ENCODE results near the gene GABRB1. TPM values are rescaled to one million over a fixed set of nuclear protein-coding genes. Genes with fewer than 3 reads are reported as not detected.
A peak's percentile ranks its signal among the peaks of the same experiment; 100 is the strongest.

GABRB1 gene
- total and polyA plus RNA-seq, 2 donors (not counting 1 experiment from before 2014, with no cell fraction given) = 0.05 to 0.17 TPM

GRCh38 chr4:47109379-47109778 lies 78.0 kb downstream of the GABRB1 start:
- Histone ChIP-seq H4K20me1 (ENCODE audit: control insufficient read depth, extremely low read depth, insufficient read depth, low read length) (no peaks in the 10 kb centered on the region), H3K79me2 (ENCODE audit: control insufficient read depth, insufficient read depth, low read length) (no peaks in the 10 kb centered on the region), H3K4me1 (ENCODE audit: control insufficient read depth, extremely low read depth, insufficient read depth, low read length) (no peaks in the 10 kb centered on the region), H3K27ac (ENCODE audit: insufficient read depth, low read length) (no peak overlapping the region), H3K36me3 (ENCODE audit: control insufficient read depth, insufficient read depth, low read length) (no peaks in the 10 kb centered on the region), H3K9ac (ENCODE audit: insufficient read depth, low read length) (no peak overlapping the region), H3K4me2 (ENCODE audit: extremely low read depth, insufficient read depth, low read length) (no peak overlapping the region), H3K27me3 (ENCODE audit: control insufficient read depth, insufficient read depth, low read length) (no peaks in the 10 kb centered on the region), H2AFZ (ENCODE audit: low read length) (no peak overlapping the region), H3K4me3 (replicated peaks in 1 of 4; ENCODE audit: control extremely low read depth in 1 of 4, insufficient read depth in 1 of 4, low read depth in 3 of 4, low read length in 4 of 4) (no peak overlapping the region), H3K9me3 (ENCODE audit: control insufficient read depth, insufficient read depth, low read depth, low read length) (no peaks in the 10 kb centered on the region)
- DNase-seq (ENCODE audit: low read depth in 2 of 2) = no peak
- TF ChIP-seq CTCF (conservative IDR thresholded peaks at IDR 0.05 in 1 of 2, IDR thresholded peaks at IDR 0.05 in 1 of 2; ENCODE audit: low read depth in 1 of 2, low read length in 2 of 2) (no peak), EZH2 (IDR thresholded peaks at IDR 0.05; ENCODE audit: low read length, missing control alignments) (no peak)

GRCh38 chr4:47110546-47111132 lies 79.3 kb downstream of the GABRB1 start:
- Histone ChIP-seq H3K9ac (ENCODE audit: insufficient read depth, low read length) (no peak overlapping the region), H3K27me3 (ENCODE audit: control insufficient read depth, insufficient read depth, low read length) (no peaks in the 10 kb centered on the region), H4K20me1 (ENCODE audit: control insufficient read depth, extremely low read depth, insufficient read depth, low read length) (no peaks in the 10 kb centered on the region), H3K36me3 (ENCODE audit: control insufficient read depth, insufficient read depth, low read length) (no peaks in the 10 kb centered on the region), H3K79me2 (ENCODE audit: control insufficient read depth, insufficient read depth, low read length) (no peaks in the 10 kb centered on the region), H3K9me3 (ENCODE audit: control insufficient read depth, insufficient read depth, low read depth, low read length) (no peaks in the 10 kb centered on the region), H3K27ac (ENCODE audit: insufficient read depth, low read length) (no peak overlapping the region), H2AFZ (ENCODE audit: low read length) (no peak overlapping the region), H3K4me1 (ENCODE audit: control insufficient read depth, extremely low read depth, insufficient read depth, low read length) (no peaks in the 10 kb centered on the region), H3K4me2 (ENCODE audit: extremely low read depth, insufficient read depth, low read length) (no peak overlapping the region), H3K4me3 (replicated peaks in 1 of 4; ENCODE audit: control extremely low read depth in 1 of 4, insufficient read depth in 1 of 4, low read depth in 3 of 4, low read length in 4 of 4) (no peak overlapping the region)
- TF ChIP-seq CTCF (conservative IDR thresholded peaks at IDR 0.05 in 1 of 2, IDR thresholded peaks at IDR 0.05 in 1 of 2; ENCODE audit: low read depth in 1 of 2, low read length in 2 of 2) (no peak), EZH2 (IDR thresholded peaks at IDR 0.05; ENCODE audit: low read length, missing control alignments) (no peak)
- DNase-seq (ENCODE audit: low read depth in 2 of 2) = no peak

GRCh38 chr4:47118192-47118929 lies 87.0 kb downstream of the GABRB1 start:
- Histone ChIP-seq H3K9me3 (ENCODE audit: control insufficient read depth, insufficient read depth, low read depth, low read length) (no peaks in the 10 kb centered on the region), H3K79me2 (ENCODE audit: control insufficient read depth, insufficient read depth, low read length) (no peaks in the 10 kb centered on the region), H3K4me3 (replicated peaks in 1 of 4; ENCODE audit: control extremely low read depth in 1 of 4, insufficient read depth in 1 of 4, low read depth in 3 of 4, low read length in 4 of 4) (no peak overlapping the region), H3K36me3 (ENCODE audit: control insufficient read depth, insufficient read depth, low read length) (no peaks in the 10 kb centered on the region), H2AFZ (ENCODE audit: low read length) (no peak overlapping the region), H3K4me1 (ENCODE audit: control insufficient read depth, extremely low read depth, insufficient read depth, low read length) (no peaks in the 10 kb centered on the region), H3K9ac (ENCODE audit: insufficient read depth, low read length) (no peak overlapping the region), H4K20me1 (ENCODE audit: control insufficient read depth, extremely low read depth, insufficient read depth, low read length) (no peaks in the 10 kb centered on the region), H3K4me2 (ENCODE audit: extremely low read depth, insufficient read depth, low read length) (no peak overlapping the region), H3K27me3 (ENCODE audit: control insufficient read depth, insufficient read depth, low read length) (no peaks in the 10 kb centered on the region), H3K27ac (ENCODE audit: insufficient read depth, low read length) (no peak overlapping the region)
- peak in 1 of 2 donors; percentile 68 for DNase-seq (ENCODE audit: low read depth in 2 of 2)
- no peak for TF ChIP-seq EZH2 (IDR thresholded peaks at IDR 0.05; ENCODE audit: low read length, missing control alignments)
- no peak for TF ChIP-seq CTCF (conservative IDR thresholded peaks at IDR 0.05 in 1 of 2, IDR thresholded peaks at IDR 0.05 in 1 of 2; ENCODE audit: low read depth in 1 of 2, low read length in 2 of 2)

Measured in fibroblast of lung (primary cell).